NB4 (cell line): Measurements from ENCODE around the gene PDE11A.

Source experiments
- CTCF ChIP-seq: IDR thresholded peaks from one replicate; pipeline ENCODE4 v1.5.1; 2012; ENCODE audit warnings: low read depth, low read length
- MYC ChIP-seq: IDR thresholded peaks from 2 replicates; pipeline ENCODE4 v1.6.1; 2011; ENCODE audit warnings: low read depth, low read length
- POLR2A ChIP-seq: IDR thresholded peaks from 2 replicates; pipeline ENCODE4 v1.6.1; 2011; ENCODE audit warnings: mild to moderate bottlenecking; ENCODE audit not compliant: insufficient read length; ENCODE audit errors: extremely low read depth
- TF ChIP-seq, protein P1 (sequence below): IDR thresholded peaks from 2 replicates; pipeline ENCODE4 v1.6.1; 2011; ENCODE audit warnings: low read depth, low read length

DNA sequence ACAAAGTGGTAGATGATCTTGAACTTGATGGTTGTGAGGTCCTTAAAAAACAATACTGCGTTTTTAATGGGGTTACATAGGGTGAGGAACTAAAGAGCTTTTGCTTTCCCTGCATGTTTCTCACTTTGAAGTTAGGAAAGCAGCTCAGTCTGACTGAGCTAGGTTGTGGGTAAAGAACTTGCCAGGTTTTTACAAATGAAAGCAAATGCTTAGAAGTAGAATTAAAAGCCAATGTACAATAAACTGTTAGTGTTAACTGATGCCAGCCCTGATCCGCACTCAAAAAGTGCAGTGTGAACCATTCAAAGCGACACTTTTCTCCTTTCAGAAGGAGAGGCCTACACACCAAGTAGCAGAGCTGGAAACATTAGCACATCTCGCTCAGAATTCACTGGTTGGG is 409.7 kb downstream of the PDE11A start:
- TF ChIP-seq CTCF (no peak), POLR2A (no peak), MYC (no peak)
- TF ChIP-seq, protein P1, sequence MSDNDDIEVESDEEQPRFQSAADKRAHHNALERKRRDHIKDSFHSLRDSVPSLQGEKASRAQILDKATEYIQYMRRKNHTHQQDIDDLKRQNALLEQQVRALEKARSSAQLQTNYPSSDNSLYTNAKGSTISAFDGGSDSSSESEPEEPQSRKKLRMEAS = no peak
